Erythroblast (primary cell): ENCODE data around the gene CNIH3.

Source experiments
- DNase-seq, 2 experiments: peaks; one replicate each; lab custom pipeline; 2025; lab: John Stamatoyannopoulos, UW
- GATA1 ChIP-seq: IDR thresholded peaks from 2 replicates; pipeline ENCODE4 v1.6.1; 2011; ENCODE audit warnings: low read depth, mild to moderate bottlenecking, control low read depth, low read length, moderate library complexity
- POLR2A ChIP-seq: IDR thresholded peaks from 2 replicates; pipeline ENCODE4 v1.6.1; 2011; ENCODE audit warnings: mild to moderate bottlenecking, low read length

CNIH3 gene

DNA sequence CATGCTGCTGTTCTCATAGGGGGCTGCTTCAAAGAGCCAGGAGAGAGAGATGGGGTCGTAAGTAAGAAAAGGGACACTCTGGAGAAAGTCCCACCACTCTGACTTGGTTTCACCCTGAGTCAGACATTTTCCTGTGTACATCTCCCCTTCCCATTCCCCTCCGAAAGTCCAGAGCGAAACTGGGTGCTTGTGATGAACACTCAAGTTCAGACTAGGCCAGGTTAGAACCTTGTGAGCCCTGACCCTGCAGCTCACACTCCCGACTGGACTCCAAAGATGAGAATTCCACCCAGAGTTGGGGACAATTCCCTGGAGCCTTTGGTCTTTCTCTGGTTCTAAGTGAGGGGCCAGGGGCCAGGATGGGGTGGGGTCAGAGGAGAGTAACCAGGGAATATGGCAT is 139.5 kb downstream of the CNIH3 start:
- TF ChIP-seq POLR2A = no peak
- TF ChIP-seq GATA1 = no peak
- no peak for DNase-seq

DNA sequence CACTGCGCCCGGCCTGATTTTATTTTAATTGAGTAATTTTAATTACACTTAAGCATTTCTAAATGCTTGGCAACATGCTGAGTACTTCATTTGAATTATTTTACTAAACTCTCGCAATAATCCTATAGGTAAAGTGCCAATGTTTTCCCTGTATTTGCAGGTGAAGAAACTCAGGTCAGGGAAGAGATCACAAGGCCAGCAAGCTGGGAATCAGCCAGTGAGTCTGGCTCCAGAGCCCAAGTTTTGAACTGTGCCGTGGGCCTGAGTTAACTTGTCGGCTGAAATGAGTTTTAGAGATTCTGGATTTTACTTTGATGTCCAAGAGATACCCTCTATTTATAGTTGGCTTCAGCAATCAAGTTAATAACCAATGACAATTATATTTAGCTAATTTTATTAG is 141.4 kb downstream of the CNIH3 start:
- no peak for TF ChIP-seq POLR2A
- TF ChIP-seq GATA1 = no peak
- DNase-seq = no peak

DNA sequence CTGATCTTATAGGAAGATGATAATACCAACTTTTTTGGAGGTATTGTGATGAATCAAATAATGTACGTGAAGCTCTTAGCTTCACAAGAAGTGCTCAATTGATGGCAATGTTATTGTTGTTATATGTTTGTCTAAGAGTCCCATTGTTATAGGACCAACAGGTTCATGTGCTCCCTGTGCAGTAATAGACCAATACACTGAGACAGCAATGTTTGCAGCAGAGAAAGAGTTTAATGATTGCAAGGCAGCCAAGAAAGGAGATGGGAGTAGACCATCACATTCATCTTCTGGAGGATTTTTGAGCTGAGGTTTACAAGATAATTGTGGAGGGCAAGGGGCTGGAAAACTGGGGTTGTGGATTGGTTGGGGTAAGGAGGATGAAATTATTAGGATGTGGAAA is 143.0 kb downstream of the CNIH3 start:
- no peak for TF ChIP-seq GATA1
- TF ChIP-seq POLR2A = no peak
- no peak for DNase-seq

DNA sequence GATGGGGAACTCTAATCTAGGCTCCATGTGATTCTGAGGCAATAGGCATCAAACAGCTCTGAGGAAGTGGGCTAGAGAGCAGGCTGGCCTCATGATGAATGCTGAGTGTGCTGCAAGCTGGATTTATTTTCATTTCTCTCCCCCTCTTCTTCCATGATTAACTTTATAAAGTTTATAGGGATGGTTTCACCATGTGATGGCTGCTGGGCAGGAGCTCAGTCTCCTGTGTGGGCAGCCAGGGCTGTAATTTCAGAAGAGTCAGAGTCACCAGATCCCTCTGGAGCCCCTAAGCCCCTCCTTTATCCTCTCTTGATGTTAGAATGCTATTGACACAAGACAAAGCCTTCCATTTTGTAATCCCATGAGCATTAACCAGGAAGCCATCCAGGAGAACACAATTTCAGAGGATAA is 143.6 kb downstream of the CNIH3 start:
- no peak for DNase-seq

DNA sequence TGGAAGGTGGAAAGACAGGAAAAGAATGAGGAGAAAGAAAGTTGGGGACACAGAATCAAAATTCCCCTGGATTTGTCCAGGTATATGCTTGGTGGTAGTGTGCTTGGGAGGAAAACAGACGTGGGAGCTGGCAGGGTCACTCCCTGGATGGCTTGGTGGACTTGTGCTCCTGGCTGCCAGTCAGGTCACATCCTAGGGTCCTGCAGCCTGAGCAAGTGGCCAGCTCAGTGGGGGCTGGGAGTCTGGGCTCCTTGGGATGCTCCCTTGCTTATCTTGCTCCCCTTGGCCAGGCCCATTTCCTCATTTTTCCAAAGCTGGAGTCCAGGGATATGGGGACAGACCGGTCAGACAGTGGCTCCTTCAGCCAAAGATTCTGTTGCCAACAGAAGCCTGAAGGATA is 144.0 kb downstream of the CNIH3 start:
- TF ChIP-seq POLR2A (no peak), GATA1 (no peak)
- DNase-seq = no peak

More for the DNA sequence above, 143.6 kb downstream of the CNIH3 start:
- no peak for TF ChIP-seq GATA1
- no peak for TF ChIP-seq POLR2A

DNA sequence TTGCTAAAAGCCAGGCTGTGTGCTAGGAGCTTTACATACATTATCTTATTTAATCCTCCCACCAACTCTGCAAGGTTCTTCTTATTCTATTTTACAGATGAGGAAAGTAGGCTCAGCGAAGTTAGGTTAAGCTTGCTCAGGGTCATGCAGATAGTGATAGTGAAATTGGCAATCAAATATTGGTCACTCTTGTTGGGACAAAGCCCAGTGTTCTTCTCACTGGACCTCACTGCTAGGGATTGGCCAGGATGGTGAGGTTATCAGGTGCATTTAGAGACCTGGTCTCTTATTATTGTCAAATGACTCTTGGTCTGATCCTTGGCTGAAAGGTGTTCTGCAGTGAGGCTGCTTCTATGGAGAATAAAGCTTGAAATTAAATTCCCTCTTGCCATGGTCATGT is 145.1 kb downstream of the CNIH3 start:
- TF ChIP-seq GATA1 (no peak), POLR2A (no peak)
- DNase-seq = no peak

DNA sequence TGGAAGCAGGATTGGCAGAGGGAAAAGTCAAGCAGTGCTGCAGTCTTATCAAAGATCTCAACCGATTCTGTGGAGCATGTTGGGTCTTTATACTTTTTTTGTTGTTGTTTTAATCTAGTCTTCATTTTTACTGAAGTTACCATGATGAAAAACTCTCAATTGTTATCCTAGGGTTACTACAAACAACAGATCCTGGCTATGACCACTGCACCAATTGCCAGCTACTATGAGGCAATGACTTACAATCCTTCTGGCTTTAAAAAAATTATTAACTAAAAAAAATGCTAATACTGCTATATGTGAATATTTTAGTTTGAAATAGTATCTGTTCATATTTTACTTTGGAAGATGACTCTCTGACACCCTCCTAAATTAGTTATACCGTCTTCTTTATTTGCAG is 145.9 kb downstream of the CNIH3 start:
- TF ChIP-seq POLR2A (no peak), GATA1 (no peak)
- DNase-seq = no peak

DNA sequence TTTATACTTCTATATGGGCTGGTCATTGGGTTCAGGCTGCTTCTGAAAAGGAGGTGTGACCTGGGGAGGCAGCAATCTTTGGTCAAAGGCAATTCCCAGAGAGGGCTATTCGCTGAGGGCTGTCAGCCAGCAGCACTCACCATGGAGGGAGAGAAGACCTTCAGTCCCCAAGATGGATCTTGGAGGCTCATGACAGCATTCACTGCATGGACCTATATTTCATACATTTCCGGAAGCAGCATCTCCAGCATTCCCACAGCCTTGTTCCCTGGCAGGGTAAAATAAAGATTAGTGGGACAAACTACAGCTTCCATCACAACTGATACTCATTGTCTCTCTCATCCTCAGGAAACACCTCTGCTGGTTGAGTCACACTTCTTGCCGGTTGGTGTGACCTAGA is 146.6 kb downstream of the CNIH3 start:
- TF ChIP-seq POLR2A (no peak), GATA1 (no peak)
- no peak for DNase-seq

DNA sequence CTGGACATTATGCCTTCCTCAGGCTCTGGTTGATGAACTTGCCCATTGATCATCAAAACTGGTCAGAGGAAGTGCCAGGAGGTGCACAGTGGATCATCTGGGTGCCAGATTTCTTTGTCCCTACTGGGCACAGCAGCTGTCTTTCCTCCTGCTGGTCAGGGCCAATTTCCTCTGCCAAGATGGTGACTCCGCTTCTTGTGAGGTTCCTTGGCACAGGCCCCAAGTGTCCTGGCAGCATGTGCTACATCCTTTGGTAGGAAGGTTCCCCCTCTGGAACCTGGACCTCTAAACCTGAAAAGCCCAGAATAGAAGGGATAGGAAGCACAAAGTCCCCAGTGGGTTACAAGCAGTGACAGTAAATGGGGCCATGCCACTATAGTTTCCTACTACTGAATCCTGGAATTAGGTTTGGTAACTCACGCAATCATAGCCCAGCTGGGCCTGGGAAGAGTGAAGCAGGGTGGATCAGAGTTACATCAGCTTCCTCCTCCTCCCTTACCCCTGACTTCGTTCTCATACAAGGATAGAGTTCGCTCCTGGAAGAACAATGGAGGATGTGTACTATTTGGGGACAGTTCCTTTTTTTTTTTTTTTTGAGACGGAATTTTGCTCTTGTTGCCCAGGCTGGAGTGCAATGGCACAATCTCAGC is 147.1 kb downstream of the CNIH3 start:
- TF ChIP-seq POLR2A (no peak), GATA1 (no peak)
- no peak for DNase-seq

DNA sequence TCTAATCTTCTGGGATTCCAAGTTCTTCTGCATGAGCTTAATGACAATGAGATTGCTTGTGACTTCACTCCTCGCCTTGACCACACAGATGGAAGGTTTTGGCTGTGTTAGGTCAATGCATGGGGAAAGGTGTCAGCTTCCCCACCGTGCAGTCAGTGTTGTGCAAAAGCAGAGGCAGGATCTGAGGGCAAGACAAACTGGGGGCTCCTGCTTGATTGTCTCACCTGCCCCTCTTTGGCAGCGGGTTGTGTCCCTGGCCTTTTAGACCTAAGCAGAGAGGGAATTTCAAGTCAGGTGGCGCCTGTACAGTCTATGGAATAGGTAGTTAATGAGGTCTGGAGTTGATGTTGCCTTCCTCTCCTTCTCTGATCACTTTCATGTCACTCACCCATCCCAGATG is 150.1 kb downstream of the CNIH3 start:
- no peak for DNase-seq
- TF ChIP-seq GATA1 (no peak), POLR2A (no peak)

DNA sequence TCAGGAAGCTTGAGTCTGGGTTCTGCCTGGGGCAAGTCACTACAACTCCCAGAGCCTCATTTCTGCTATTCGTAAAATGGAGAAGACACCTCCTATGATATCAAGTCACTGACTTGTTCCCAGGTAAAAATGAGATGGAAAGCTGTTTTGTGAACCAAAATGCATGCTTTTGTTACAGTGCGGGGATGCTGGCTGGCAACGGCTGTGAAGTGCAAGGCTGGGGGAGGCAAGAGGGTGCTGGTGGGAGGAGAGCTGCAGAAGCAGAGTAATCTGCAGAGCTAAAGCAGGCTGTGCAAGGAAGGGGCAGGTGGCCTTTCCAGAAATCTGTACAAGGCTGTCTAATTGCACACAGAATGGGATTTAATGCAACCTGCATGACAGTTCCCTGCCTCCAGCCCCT is 150.9 kb downstream of the CNIH3 start:
- no peak for TF ChIP-seq GATA1
- no peak for TF ChIP-seq POLR2A
- DNase-seq = no peak

DNA sequence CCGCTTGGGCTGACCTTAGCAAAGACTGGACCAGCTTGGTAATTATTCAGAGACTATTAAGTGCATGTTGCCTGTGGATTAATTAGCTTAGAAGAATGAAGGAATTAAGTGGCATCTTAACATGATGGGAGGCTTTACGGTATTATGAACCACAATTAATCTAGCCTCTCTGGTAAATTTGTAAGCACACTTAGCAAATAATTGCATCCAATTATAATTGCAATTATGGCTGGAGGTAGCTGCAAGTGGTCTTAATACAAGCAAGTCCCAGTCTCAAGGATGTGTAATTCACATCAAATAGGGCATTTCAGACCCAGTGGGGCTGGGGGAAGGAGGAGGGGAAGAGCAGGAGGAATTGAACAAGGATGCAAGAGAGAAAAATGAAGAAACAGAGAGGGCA is 151.6 kb downstream of the CNIH3 start:
- no peak for DNase-seq
- TF ChIP-seq GATA1 (no peak), POLR2A (no peak)

DNA sequence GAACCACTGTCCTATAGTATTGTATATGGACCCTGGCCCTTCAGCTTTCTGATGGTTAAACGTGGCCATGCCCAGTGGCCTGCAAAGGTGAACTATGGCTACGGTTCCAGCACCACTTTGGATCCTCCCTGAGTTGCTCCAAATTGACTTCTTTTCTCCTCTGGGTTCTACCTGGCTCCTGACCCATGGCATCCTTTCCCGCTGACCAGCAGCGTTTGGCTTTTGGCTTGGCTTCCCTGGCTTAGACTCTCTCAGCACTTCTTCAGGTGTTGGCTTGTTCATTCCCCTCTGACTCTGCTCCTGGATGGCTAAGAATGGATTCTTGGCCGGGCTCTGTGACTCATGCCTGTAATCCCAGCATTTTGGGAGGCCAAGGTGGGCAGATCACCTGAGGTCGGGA is 152.9 kb downstream of the CNIH3 start:
- no peak for DNase-seq
- TF ChIP-seq POLR2A = no peak
- no peak for TF ChIP-seq GATA1

DNA sequence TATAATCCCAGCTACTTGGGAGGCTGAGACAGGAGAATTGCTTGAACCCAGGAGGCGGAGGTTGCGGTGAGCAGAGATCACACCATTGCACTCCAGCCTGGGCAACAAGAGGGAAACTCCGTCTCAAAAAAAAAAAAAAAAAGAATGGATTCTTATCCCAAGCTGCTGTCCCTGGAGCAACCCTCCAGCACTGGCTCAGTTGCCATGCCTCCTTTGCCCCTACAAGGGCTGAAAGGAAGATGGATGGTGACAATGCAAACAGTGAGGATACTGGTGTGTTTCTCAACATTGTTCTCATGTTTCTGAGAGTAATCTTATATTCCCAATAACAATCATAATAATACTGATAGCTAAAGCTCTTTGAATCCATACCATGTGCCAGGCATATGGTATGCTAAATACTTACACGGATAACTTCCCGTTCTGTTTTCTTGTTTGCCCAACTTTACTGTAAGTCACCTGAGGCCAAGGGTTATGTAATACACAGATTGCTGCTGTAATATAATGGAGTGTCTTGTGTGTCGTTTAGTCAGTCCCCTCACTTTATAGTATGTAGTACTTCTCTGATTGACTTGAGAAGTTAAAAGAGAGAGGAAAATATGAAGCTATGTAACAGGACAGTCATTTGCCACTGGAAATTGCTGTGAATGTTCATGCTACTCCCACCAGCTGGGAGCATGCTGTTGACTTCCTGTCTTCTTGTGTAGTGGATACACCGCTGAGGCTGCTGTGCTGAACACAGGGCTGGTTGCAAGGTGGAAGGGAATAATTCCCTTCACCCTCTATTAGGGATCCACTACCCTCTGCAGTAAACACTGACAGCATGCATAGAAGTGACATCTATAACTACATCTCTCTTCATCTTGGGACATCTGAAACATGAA is 153.6 kb downstream of the CNIH3 start:
- DNase-seq = no peak
- TF ChIP-seq GATA1 = no peak

DNA sequence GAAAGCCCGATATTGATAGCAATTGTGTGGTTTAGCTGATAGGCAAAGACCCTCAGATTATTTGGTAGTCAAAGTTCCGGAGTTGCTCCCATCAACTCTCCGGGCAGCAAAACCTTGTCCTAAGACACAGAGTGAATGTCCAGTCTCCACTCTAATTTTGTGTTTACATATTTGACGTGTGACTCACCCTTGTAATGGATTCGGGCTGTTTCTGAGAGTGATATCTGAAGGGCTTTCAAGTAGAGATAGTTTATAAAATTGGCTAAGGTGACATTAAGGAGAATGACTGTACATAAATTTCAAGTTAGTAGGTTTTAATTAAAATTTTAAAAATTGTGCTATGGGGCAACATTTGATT is 154.2 kb downstream of the CNIH3 start:
- no peak for DNase-seq
- TF ChIP-seq GATA1 (no peak), POLR2A (no peak)

DNA sequence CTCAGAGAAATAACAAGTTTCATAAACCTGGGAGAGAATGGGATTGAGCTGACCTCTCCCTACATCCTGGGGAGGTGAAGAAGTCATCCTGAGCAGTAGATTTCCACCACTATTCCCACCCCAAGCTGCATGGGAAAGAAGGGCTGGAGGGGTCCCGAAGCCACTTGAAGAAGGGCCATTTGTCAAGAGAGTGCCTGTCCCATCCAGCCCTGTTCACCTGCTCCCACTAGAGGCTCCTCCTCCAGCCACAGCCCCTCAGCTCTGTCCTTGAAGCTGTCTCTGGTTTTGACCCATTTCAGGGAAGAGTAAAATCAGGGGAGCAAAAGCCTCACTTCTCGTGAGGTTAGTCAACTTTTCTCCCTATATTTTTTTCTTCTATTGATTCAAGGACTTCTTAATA is 157.5 kb downstream of the CNIH3 start:
- no peak for DNase-seq
- TF ChIP-seq POLR2A = no peak
- TF ChIP-seq GATA1 = no peak
